H1 (cell line): ENCODE data around the gene TAMALIN. TPM values are rescaled to one million over a fixed set of nuclear protein-coding genes. Genes with fewer than 3 reads are reported as not detected.

Experiments
- CTCF ChIA-PET: fragments of 300-600 bp; sonication (Branson Sonifier 250); formaldehyde crosslinking; loops from one replicate; lab custom pipeline; 2021; ENCODE audit not compliant: partially characterized antibody; lab: Charles Lee
- POLR2A ChIA-PET: fragments of 300-600 bp; sonication (Branson Sonifier 250); formaldehyde crosslinking; loops from one replicate; lab custom pipeline; 2021; ENCODE audit warnings: inconsistent platforms; ENCODE audit not compliant: partially characterized antibody; lab: Charles Lee
- DNase-seq, 2 experiments: peaks; one replicate each; pipeline versions ENCODE4 v3.0.0 to v3.0.0-alpha.2; 2010 to 2022; ENCODE audit warnings: low spot score in 2 of 2, low read depth in 1 of 2, mixed read lengths in 1 of 2
- FAIRE-seq: peaks from 2 replicates; lab custom pipeline; 2011; peaks lifted over from hg19 to GRCh38; lab: Jason Lieb, UNC
- H2AFZ ChIP-seq: 2 replicates; pipeline ENCODE4 v1.8.1; 2012; ENCODE audit warnings: low read length, inconsistent platforms
- H2AK5ac ChIP-seq: 2 replicates; pipeline ENCODE4 v1.6.1; 2013; ENCODE audit warnings: low read depth, low read length
- H2BK120ac ChIP-seq: replicated peaks from 2 replicates; pipeline ENCODE3; 2013; ENCODE audit warnings: low read depth, low read length, inconsistent platforms
- H2BK12ac ChIP-seq: 2 replicates; pipeline ENCODE4 v1.6.1; 2013; ENCODE audit warnings: low read depth, low read length
- H2BK15ac ChIP-seq: 2 replicates; pipeline ENCODE4 v1.6.1; 2013; ENCODE audit warnings: low read length
- H2BK20ac ChIP-seq: 2 replicates; pipeline ENCODE4 v1.6.1; 2013; ENCODE audit warnings: low read length
- H2BK5ac ChIP-seq: 2 replicates; pipeline ENCODE4 v1.6.1; 2013; ENCODE audit warnings: low read depth, low read length
- H3K14ac ChIP-seq: 2 replicates; pipeline ENCODE4 v1.6.1; 2013; ENCODE audit warnings: inconsistent platforms; ENCODE audit not compliant: insufficient read length
- H3K18ac ChIP-seq: 2 replicates; pipeline ENCODE4 v1.6.1; 2013; ENCODE audit warnings: low read length; ENCODE audit errors: extremely low read depth
- H3K23ac ChIP-seq: 2 replicates; pipeline ENCODE4 v1.6.1; 2013; ENCODE audit warnings: inconsistent platforms; ENCODE audit not compliant: insufficient read length
- H3K23me2 ChIP-seq: 2 replicates; pipeline ENCODE4 v1.6.1; 2013; ENCODE audit warnings: low read depth, low read length
- H3K27ac ChIP-seq: 2 replicates; pipeline ENCODE4 v1.6.1; 2011; ENCODE audit warnings: low read depth, low read length, inconsistent platforms
- H3K27me3 ChIP-seq, 4 experiments: replicated peaks in 1 of 4; 1 replicate in 1 of 4; 2 replicates in 3 of 4; pipeline versions ENCODE4 v1.6.1 to v1.8.1; 2011 to 2013; ENCODE audit warnings: low read length in 3 of 4, mild to moderate bottlenecking in 3 of 4, inconsistent platforms in 2 of 4, mixed read lengths in 2 of 4, moderate library complexity in 1 of 4; ENCODE audit not compliant: control insufficient read depth in 3 of 4, insufficient read depth in 3 of 4; ENCODE audit errors: extremely low read depth in 1 of 4
- H3K36me3 ChIP-seq, 4 experiments: 2 replicates each; pipeline versions ENCODE4 v1.6.1 to v1.8.1; 2011 to 2013; ENCODE audit warnings: mild to moderate bottlenecking in 4 of 4, low read length in 3 of 4, moderate library complexity in 2 of 4, control low read depth in 1 of 4, inconsistent platforms in 1 of 4; ENCODE audit not compliant: insufficient read depth in 4 of 4, control insufficient read depth in 2 of 4
- H3K4ac ChIP-seq: replicated peaks from 2 replicates; pipeline ENCODE3; 2013; ENCODE audit warnings: low read length, low read depth, mixed read lengths, inconsistent platforms; ENCODE audit not compliant: insufficient read length
- H3K4me1 ChIP-seq, 4 experiments: replicated peaks in 1 of 4; 1 replicate in 1 of 4; 2 replicates in 3 of 4; pipeline versions ENCODE4 v1.6.1 to v1.8.1; 2011 to 2013; ENCODE audit warnings: low read length in 3 of 4, inconsistent platforms in 2 of 4, mixed read lengths in 1 of 4; ENCODE audit not compliant: insufficient read depth in 4 of 4, control insufficient read depth in 3 of 4
- H3K4me2 ChIP-seq, 2 experiments: 2 replicates each; pipeline versions ENCODE4 v1.6.1 to v1.8.1; 2011 to 2013; ENCODE audit warnings: low read depth in 2 of 2, low read length in 2 of 2, control low read depth in 1 of 2, inconsistent platforms in 1 of 2, mild to moderate bottlenecking in 1 of 2; ENCODE audit not compliant: insufficient read depth in 1 of 2
- H3K4me3 ChIP-seq, 4 experiments: fragments of 200-600, 300-600 bp in 1 of 4; sonication (generic), shearing (Covaris generic), sonication (Bioruptor Twin) in 1 of 4; 2 replicates each; pipeline versions ENCODE4 v1.5.1 to v1.8.1; 2011 to 2016; ENCODE audit warnings: low read length in 4 of 4, low read depth in 3 of 4, control low read depth in 2 of 4, inconsistent platforms in 2 of 4, mild to moderate bottlenecking in 2 of 4, mixed read lengths in 1 of 4, moderate library complexity in 1 of 4; ENCODE audit not compliant: insufficient read depth in 2 of 4; ENCODE audit errors: extremely low read depth in 1 of 4
- H3K56ac ChIP-seq: replicated peaks from 2 replicates; pipeline ENCODE3; 2013; ENCODE audit warnings: low read depth, mild to moderate bottlenecking, mixed read lengths, low read length, inconsistent platforms; ENCODE audit not compliant: insufficient read length
- H3K79me1 ChIP-seq: 2 replicates; pipeline ENCODE4 v1.6.1; 2013; ENCODE audit warnings: low read depth, low read length, control low read depth
- H3K79me2 ChIP-seq, 2 experiments: 2 replicates each; pipeline versions ENCODE4 v1.6.1 to v1.8.1; 2012 to 2013; ENCODE audit warnings: low read length in 2 of 2, mild to moderate bottlenecking in 2 of 2, inconsistent platforms in 1 of 2; ENCODE audit not compliant: insufficient read depth in 2 of 2, control insufficient read depth in 1 of 2
- H3K9ac ChIP-seq, 4 experiments: replicated peaks in 1 of 4; 1 replicate in 1 of 4; 2 replicates in 3 of 4; pipeline versions ENCODE4 v1.6.1 to v1.8.1; 2011 to 2013; ENCODE audit warnings: low read depth in 3 of 4, low read length in 3 of 4, control low read depth in 2 of 4, mild to moderate bottlenecking in 2 of 4, moderate library complexity in 2 of 4, inconsistent platforms in 1 of 4; ENCODE audit errors: extremely low read depth in 1 of 4
- H3K9me3 ChIP-seq, 2 experiments: 2 replicates each; pipeline versions ENCODE4 v1.6.1 to v1.8.1; 2012 to 2013; ENCODE audit warnings: mild to moderate bottlenecking in 2 of 2, moderate library complexity in 2 of 2, control low read depth in 1 of 2, inconsistent platforms in 1 of 2, low read depth in 1 of 2, low read length in 1 of 2, mixed read lengths in 1 of 2; ENCODE audit not compliant: insufficient read depth in 2 of 2
- H4K20me1 ChIP-seq, 2 experiments: replicated peaks in 1 of 2; 2 replicates each; pipeline versions ENCODE3 to v1.8.1; 2011 to 2013; ENCODE audit warnings: inconsistent platforms in 2 of 2, low read length in 2 of 2, mild to moderate bottlenecking in 1 of 2; ENCODE audit not compliant: insufficient read depth in 2 of 2, control insufficient read depth in 1 of 2
- H4K5ac ChIP-seq: 2 replicates; pipeline ENCODE4 v1.6.1; 2013; ENCODE audit warnings: low read length, low read depth, mixed read lengths, inconsistent platforms; ENCODE audit not compliant: insufficient read length
- H4K8ac ChIP-seq: 2 replicates; pipeline ENCODE4 v1.8.0; 2013; ENCODE audit warnings: mild to moderate bottlenecking, moderate library complexity, low read length, inconsistent platforms; ENCODE audit not compliant: insufficient read depth; ENCODE audit errors: extremely low read depth
- H4K91ac ChIP-seq: replicated peaks from 2 replicates; pipeline ENCODE3; 2013; ENCODE audit warnings: low read length, mixed read lengths, inconsistent platforms; ENCODE audit not compliant: insufficient read length
- CEBPB ChIP-seq: IDR thresholded peaks from 2 replicates; pipeline ENCODE4 v1.6.1; 2012; ENCODE audit warnings: low read depth, low read length
- EP300 ChIP-seq, 2 experiments: IDR thresholded peaks; 1 replicate in 1 of 2; 2 replicates in 1 of 2; pipeline ENCODE4 v1.6.1; 2011 to 2012; ENCODE audit warnings: low read depth in 2 of 2, low read length in 2 of 2, mild to moderate bottlenecking in 2 of 2, borderline replicate concordance in 1 of 2, inconsistent platforms in 1 of 2, moderate library complexity in 1 of 2
- JUND ChIP-seq: IDR thresholded peaks from 2 replicates; pipeline ENCODE4 v1.6.1; 2011; ENCODE audit warnings: mild to moderate bottlenecking, improper control_type of control experiment, low read length
- KDM4A ChIP-seq: IDR thresholded peaks from one replicate; pipeline ENCODE4 v1.7.1; 2012; ENCODE audit warnings: low read depth, mild to moderate bottlenecking, moderate library complexity, low read length, inconsistent platforms; ENCODE audit not compliant: severe bottlenecking
- RNF2 ChIP-seq: fragments of 200-900, 300-1000 bp; sonication (generic); IDR thresholded peaks from 2 replicates; pipeline ENCODE4 v1.7.1; 2016; ENCODE audit warnings: borderline replicate concordance, low read depth, mild to moderate bottlenecking, antibody characterized with exemption, low read length; ENCODE audit not compliant: poor library complexity, severe bottlenecking; ENCODE audit errors: missing control alignments
- SIN3A ChIP-seq, 2 experiments: IDR thresholded peaks in 1 of 2; conservative IDR thresholded peaks in 1 of 2; 2 replicates each; pipeline ENCODE4 v1.6.1; 2011 to 2012; ENCODE audit warnings: low read length in 2 of 2, improper control_type of control experiment in 1 of 2, low read depth in 1 of 2, mild to moderate bottlenecking in 1 of 2
- SP1 ChIP-seq: IDR thresholded peaks from 2 replicates; pipeline ENCODE4 v1.6.1; 2011; ENCODE audit warnings: low read depth, low read length
- SRF ChIP-seq: IDR thresholded peaks from 2 replicates; pipeline ENCODE4 v1.6.1; 2011; ENCODE audit warnings: mild to moderate bottlenecking, low read depth, low read length, moderate library complexity
- TAF7 ChIP-seq: optimal IDR thresholded peaks from 2 replicates; pipeline ENCODE3; 2011; ENCODE audit warnings: low read depth, mild to moderate bottlenecking, inconsistent platforms, low read length, moderate library complexity, borderline replicate concordance
- TCF12 ChIP-seq: IDR thresholded peaks from 2 replicates; pipeline ENCODE4 v1.6.1; 2011; ENCODE audit warnings: low read depth, mild to moderate bottlenecking, low read length
- whole genome bisulfite sequencing, 2 experiments: shearing (Covaris generic) in 1 of 2; methylation state at CpG; one replicate each; pipeline versions ENCODE4 v1.1.6 to v1.1.7; 2013 to 2015; ENCODE audit warnings: low lambda C conversion rate in 2 of 2, mixed read lengths in 2 of 2, inconsistent platforms in 1 of 2, low coverage in 1 of 2, missing lambda C conversion rate in 1 of 2; ENCODE audit not compliant: insufficient replicate concordance in 2 of 2, insufficient coverage in 1 of 2, insufficient read length in 1 of 2; ENCODE audit errors: extremely low coverage in 1 of 2, missing lambda C conversion rate in 1 of 2; 5-methylcytosine and 5-hydroxymethylcytosine counted together
- polyA plus RNA-seq, 7 experiments: library from polyadenylated mRNA; depleted of rRNA in 3 of 7; stranded (reverse) in 5 of 7; unstranded in 2 of 7; fragments of >200 nt in 5 of 7; fragments of 200-250 nt in 2 of 7; gene quantifications; 1 replicate in 5 of 7; 2 replicates in 1 of 7; 4 replicates in 1 of 7; pipeline versions ENCODE4 v1.2.1 to v1.2.3, GENCODE V29; 2011 to 2013; ENCODE audit warnings: missing spikeins in 2 of 7, mixed read lengths in 2 of 7
- total RNA-seq: library from RNA; stranded (reverse); fragmentation: NEBNext Ultra II Directional; extraction: Animal tissue kit (Norgen Biotek cat#: 25700); gene quantifications from 2 replicates; pipeline ENCODE4 v1.2.1, GENCODE V29; 2021

TAMALIN gene
- total and polyA plus RNA-seq, 2 of the 8 experiments (the other 6 are each of a cell fraction or from before 2014, with no cell fraction given): 2.6 to 4.9 TPM

DNA sequence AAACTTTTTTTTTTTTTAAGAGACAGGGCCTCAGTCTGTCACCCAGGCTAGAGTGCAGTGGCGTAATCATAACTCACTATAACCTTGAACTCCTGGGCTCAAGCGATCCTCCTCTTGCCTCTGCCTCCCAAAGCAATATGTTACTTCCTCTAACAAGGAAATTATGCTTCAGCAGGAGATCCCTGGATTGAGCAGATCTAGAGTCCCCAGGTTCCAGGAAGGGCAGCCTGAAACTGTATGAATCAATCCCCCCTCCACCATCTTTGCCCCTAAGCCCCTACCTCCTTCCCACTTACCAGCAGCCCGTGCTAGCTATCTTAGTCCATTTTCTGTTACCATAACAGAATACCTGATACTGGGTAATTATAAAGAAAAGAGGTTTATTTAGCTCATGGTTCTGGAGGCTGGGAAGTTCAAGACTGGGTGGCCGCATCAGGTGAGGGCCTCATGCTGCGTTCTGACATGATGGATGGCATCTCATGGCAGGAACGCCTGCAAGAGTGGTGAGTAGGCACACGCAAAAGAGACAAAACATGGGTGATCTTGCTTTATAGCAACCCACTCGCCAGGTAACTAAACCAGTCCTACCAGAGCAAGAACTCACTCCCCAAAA is 5.0 kb downstream of the TAMALIN start:
- H3K79me1 ChIP-seq: no peaks in the 10 kb centered on the region
- H3K56ac ChIP-seq: no peak overlapping the region
- no peak overlapping the region for H3K4me2 ChIP-seq
- WGBS, 2 experiments: 94% methylated on average over 8 of the region's 8 CpGs; no CpG with 5 or more reads in 1 of the 2 experiments
- CTCF ChIA-PET: interaction anchor here (1.8 to 38.2 kb wide), 4 partner anchors 8 to 55 kb away, joined by 9 to 1249 read pairs (median 520); partner anchors contain the start of genes ATG101, NR4A1 and SMIM41
- H2BK20ac ChIP-seq: no peak overlapping the region
- no peak overlapping the region for H3K14ac ChIP-seq
- TF ChIP-seq RNF2: no peak
- no peak for TF ChIP-seq TCF12
- no peak for TF ChIP-seq TAF7
- no peak for TF ChIP-seq SIN3A (conservative IDR thresholded peaks at IDR 0.05 in 1 of 2, IDR thresholded peaks at IDR 0.05 in 1 of 2; ENCODE audit: low read depth in 1 of 2, low read length in 2 of 2)
- no peak for TF ChIP-seq SRF
- no peak for TF ChIP-seq KDM4A
- TF ChIP-seq JUND: no peak
- TF ChIP-seq EP300 (IDR thresholded peaks at IDR 0.05; ENCODE audit: borderline replicate concordance in 1 of 2, low read depth in 2 of 2, low read length in 2 of 2): no peak
- TF ChIP-seq SP1: no peak
- TF ChIP-seq CEBPB: no peak
- no peak for FAIRE-seq
- H3K4ac ChIP-seq: no peak overlapping the region
- no peak overlapping the region for H2AK5ac ChIP-seq
- no peak overlapping the region for H2AFZ ChIP-seq
- POLR2A ChIA-PET: interaction anchor here (1.0 kb wide), 1 partner anchor 21 kb away, joined by 3 read pairs; no protein-coding TSS in a partner anchor
- no peak overlapping the region for H2BK12ac ChIP-seq
- H2BK120ac ChIP-seq: no peak overlapping the region
- peaks cover 7% of the 10 kb centered on the region; the same call in 1 of the 2 replicates for H3K23me2 ChIP-seq
- H2BK15ac ChIP-seq: no peak overlapping the region
- H3K23ac ChIP-seq: no peak overlapping the region
- no peaks in the 10 kb centered on the region for H3K9me3 ChIP-seq
- no peaks in the 10 kb centered on the region for H3K79me2 ChIP-seq
- H3K27me3 ChIP-seq: peaks cover 9 to 63% (median 51%) of the 10 kb centered on the region in 4 experiments
- H4K91ac ChIP-seq: no peak overlapping the region
- H3K4me3 ChIP-seq: no peak overlapping the region
- no peak overlapping the region for H3K27ac ChIP-seq
- no peak overlapping the region for H3K18ac ChIP-seq
- peaks cover 0 to 3% of the 10 kb centered on the region in 2 experiments for H4K20me1 ChIP-seq
- no peak for DNase-seq
- no peak overlapping the region for H4K5ac ChIP-seq
- peaks cover 5 to 39% (median 24%) of the 10 kb centered on the region in 4 experiments for H3K4me1 ChIP-seq
- H3K36me3 ChIP-seq: no peaks in the 10 kb centered on the region; a peak in 1 of 8 replicates
- no peak overlapping the region for H2BK5ac ChIP-seq
- H4K8ac ChIP-seq: no peak overlapping the region
- H3K9ac ChIP-seq: no peak overlapping the region
